CD4-positive, alpha-beta T cell treated with Interleukin-1 beta for 1 hour (primary cell): ENCODE measurements around the gene CAVIN2.
"Not testable (repeated sequence)": the region's sequence is repeated elsewhere in the genome, so short reads cannot be mapped to it uniquely, and the experiment has no call there.

ENCODE experiments used
- DNase-seq, 2 donors: peaks; one replicate each; pipeline ENCODE4 v3.0.0-alpha.2; 2020 to 2022

CAVIN2 gene

DNA sequence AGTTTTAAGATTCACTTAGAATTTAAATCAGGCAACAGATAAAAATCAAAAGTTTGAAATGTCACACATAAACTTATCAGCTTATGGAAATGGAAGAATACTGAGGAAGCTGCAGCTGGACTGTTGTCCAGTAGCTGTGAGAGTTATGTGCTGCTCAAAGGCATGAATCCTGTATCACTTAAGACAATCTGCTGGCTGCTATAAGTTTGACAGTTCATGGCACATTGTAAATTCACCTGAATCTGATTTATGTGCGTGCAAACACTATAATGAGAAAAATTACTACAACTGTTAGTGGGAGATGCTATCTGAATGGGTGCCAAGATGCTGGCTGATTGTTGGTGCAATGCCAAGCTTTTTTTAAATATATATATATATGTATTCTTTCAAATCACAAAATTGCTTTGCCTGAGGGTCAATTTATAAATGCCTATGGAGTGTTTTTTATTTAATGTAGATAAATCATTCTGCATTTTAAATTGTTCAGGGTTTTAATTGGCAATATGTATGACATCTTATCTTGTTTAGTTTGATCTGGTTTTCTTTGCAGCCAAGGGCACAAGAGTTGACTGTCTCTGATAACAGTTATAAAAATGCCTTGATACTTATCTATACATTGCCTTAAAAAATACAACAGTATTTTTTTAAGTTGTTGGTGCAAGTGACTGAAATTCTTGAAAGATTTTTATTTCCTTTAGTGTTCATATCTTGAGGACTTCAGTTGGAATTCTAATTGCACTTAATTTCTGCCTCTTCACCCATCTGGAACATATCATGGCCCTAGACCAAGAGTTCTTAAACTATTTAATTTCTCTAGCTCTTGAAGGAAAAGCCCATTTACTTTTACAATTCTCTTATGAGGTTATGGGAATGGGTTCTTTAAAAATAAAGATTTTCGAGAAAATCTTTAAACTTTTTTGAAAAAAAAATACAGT, 48.7 kb downstream of the CAVIN2 start:
- DNase-seq: no peak

DNA sequence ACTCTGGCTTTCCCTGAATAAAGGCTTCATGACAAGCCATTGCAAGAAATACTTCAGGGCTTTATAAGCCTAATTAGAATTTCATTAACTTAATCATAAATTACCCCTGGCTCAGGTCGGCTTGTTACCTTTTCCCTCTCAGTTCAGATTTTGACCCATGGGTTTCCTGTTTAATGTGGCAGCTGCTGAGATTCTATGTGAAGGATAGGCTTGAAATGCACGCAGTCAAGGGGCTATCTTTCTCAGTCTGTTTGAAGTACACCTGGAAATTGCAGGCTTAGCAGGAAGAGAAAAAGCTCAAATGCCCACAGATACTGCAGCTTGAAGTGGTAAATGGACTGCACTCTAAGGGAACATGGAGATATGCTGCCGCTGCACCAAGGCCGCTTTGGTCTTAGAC, 49.4 kb downstream of the CAVIN2 start:
- no peak for DNase-seq

DNA sequence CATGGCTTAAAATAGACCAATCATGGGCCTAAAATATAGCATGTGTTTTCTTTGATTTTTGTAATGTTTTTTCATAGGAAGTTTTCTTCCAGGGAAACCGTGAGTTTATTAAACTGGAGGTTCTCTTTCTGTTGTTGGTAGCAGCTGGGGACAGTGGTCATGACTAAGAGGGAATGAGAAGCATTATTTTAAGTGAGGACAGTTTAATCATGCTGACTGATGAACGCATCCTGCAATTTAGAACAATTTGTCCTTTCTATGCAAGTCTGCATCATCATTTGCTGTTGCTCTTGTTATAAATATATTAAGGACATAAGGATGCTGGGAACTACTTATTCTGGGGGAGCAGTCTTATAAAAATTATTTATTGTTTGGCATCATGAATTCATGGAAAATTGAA, 51.2 kb downstream of the CAVIN2 start:
- no peak for DNase-seq

DNA sequence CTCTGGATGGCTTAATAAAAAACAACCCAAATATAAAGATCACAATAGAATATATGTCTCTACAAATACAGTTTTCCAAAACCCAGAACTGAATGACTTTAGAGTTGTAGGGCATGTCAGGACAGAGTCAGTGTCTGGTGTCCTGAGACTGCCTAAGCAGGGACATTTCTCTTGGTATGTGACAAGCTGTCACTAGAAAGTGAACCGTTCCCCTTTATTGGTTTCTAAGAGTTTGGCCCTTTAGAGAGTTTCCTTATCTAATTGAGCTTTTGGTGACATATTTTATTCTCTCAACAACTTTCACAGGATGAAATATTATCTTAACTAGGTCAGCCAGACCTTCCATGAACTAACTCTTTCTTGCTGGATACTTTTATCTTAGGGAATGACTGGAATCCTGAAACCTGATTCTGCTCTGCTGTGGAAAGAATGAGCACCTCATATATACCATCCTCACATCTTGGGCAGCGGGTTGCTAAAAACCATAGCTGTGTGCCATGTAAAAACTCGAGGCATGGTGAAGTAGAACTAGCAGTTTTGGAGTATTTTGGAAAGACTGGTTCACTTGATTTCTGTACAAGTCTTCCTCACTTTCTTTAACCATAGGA, 54.8 kb downstream of the CAVIN2 start:
- DNase-seq: no peak

DNA sequence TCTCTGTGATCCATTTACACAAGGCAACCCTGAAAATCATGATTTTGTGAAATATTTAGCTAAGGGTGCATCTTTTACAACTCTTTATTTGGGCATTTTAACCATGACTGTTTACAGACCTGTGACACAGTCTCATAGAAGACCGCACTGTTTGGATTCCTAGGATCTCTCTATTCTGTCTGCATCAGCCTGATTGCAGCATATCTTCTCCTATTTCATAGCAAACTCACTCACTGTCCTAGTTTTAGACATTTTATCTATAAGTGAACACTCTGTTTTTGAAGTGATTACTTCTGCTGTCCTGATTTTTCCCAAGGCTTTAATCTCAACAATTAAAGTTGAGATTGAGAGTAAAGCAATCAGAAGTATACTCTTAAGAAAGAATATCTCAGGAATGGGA, 56.2 kb downstream of the CAVIN2 start:
- DNase-seq: no peak

DNA sequence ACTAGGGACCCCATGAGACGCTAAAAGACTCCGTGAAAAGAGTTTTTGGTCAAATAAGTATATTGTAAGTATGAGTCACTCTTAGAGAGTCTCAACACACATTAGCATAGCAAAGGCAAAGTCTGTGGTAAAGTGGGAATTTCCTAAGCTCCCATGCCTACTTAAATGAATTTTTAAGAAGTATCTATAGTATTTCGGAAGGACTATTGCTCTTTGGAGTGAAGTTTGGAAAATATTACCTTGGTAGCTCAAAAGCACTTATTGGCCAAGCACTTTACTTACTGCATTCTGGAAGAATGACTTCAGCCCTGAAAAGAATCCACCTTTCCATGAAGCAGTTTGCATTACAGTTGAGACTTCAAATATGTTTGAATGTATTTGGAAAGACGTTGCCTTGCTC, 57.1 kb downstream of the CAVIN2 start:
- no peak for DNase-seq

DNA sequence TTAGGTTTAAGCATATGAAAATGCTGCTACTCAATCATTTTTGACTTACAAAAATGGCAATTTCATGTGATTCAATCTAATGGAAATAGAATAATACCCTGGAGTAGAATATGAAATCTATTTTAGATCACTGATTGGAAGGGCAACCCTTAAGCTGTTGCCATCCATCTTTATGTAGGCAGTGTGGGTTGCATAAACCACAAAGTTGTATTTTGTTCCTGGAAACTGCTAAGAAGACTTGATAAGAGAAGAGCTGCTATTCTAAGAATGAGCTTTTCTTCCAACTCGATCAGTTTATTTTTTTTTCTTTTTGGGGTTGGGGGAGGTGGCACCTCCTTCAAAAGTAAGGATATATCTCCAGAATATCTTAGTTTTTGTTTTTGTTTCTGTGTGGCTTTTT, 60.2 kb downstream of the CAVIN2 start:
- DNase-seq: no peak

DNA sequence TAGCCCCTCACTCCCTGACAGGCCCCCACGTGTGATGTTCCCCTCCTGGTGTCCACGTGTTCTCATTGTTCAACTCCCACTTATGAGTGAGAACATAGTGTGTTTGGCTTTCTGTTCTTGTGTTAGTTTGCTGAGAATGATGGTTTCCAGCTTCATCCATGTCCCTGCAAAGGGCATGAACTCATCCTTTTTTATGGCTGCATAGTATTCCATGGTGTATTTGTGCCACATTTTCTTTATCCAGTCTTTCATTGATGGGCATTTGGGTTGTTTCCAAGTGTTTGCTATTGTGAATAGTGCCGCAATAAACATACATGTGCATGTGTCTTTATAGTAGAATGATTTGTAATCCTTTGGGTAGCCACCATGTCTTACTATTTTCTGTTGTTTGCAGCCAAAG, 61.2 kb downstream of the CAVIN2 start:
- not testable (repeated sequence) for DNase-seq
